ENCODE measurements around the gene RANBP3.

DNA sequence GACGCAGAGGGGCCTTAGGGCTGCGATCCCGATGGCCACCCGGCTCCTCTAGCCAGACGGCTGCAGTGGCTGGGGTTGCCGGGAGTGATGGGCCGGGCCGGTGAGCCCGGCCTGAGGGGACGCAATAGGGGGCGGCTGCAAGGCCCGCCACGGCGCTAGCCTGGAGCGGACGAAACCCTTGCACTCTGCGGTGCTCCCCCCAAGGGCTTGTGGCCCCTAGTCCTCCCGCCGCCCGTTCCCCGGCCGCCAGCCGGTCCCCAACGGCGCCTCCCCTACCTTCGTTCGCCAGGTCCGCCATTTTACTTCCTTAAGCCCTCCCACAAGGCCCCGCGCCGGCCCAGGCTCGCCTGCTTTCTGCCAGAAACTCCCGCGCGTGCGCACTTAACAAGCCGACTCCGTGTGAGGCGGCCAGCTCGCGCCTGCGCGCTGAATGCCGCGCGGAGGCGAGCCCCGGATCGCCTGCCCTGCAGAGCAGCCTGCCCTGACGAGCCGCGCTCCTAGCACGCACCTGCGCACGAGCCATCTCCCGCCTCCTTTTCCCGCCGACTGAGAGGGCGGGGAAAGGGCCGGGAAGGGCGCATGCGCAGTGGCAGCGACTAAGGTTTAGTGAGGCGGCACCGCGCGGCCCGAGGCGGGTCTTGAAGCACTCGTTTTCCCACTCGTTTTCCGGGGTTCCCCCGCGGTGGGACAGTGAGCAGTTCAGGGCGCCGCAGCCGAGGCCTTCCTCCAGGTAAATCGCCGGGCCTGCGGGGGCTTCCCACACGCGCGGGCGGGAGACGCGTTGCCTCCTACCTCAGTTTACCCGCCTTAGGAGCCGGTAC lies at the start of gene RANBP3:
- TF ChIP-seq, protein P1, sequence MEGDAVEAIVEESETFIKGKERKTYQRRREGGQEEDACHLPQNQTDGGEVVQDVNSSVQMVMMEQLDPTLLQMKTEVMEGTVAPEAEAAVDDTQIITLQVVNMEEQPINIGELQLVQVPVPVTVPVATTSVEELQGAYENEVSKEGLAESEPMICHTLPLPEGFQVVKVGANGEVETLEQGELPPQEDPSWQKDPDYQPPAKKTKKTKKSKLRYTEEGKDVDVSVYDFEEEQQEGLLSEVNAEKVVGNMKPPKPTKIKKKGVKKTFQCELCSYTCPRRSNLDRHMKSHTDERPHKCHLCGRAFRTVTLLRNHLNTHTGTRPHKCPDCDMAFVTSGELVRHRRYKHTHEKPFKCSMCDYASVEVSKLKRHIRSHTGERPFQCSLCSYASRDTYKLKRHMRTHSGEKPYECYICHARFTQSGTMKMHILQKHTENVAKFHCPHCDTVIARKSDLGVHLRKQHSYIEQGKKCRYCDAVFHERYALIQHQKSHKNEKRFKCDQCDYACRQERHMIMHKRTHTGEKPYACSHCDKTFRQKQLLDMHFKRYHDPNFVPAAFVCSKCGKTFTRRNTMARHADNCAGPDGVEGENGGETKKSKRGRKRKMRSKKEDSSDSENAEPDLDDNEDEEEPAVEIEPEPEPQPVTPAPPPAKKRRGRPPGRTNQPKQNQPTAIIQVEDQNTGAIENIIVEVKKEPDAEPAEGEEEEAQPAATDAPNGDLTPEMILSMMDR (IDR thresholded peaks at IDR 0.05), result no peak
- TF ChIP-seq POLR2A (IDR thresholded peaks at IDR 0.05), result no peak
